ENCODE data around the gene GPC4. TPM values are rescaled to one million over a fixed set of nuclear protein-coding genes. Genes with fewer than 3 reads are reported as not detected.

The GPC4 gene
- total and polyA plus RNA-seq, 10 of the 15 experiments (the other 5 are each of a cell fraction or from before 2014, with no cell fraction given) = 0.04 to 5.8 (median 0.13) TPM

DNA sequence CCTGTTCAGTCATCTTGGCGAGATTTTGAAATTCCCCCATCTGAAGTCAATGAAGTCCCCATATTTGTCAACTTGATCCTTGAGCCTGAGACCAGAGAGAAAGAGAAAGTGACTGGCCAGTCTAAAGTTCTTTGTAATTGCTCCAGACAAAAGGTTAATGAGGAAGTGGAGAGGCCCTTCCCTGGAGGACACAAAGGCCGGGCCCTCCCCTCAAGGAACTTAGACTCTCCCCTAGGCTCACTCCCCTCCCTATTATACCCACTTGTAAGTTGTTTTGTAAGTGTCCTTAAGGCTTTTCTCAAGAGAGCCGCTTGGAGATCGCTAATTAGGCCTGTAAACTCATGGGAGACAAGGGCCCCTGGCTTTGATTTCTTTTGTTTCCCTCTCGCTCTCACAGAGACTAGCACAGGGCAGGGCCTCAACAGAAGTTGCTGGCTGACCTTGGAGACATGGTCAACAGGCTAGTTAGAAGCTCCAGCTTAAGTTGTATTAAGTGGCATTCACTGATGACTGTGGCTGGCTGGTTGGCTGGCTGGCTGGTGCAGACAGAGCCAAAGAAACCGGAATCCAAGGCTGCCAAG is 20.3 kb upstream of the GPC4 start:
- in situ Hi-C loops (cut with MboI) = no loop called here
- no peak for FAIRE-seq
- POLR2A ChIA-PET = no interaction called here
- CTCF ChIA-PET = no interaction called here
- H3K9me3 ChIP-seq (replicated peaks; ENCODE audit: control insufficient read depth, insufficient read depth, low read length) = no peaks in the 10 kb centered on the region
- ATAC-seq = no peak
- no peak overlapping the region for H3K4me3 ChIP-seq
- no peaks in the 10 kb centered on the region for H3K4me1 ChIP-seq (ENCODE audit: control insufficient read depth, insufficient read depth, low read length)
- DNase-seq (ENCODE audit: low read depth, low spot score) = no peak
- no peaks in the 10 kb centered on the region for H3K79me2 ChIP-seq (ENCODE audit: control insufficient read depth, insufficient read depth, low read length)
- no TSS peak for BruUV-seq (replicated peaks)
- no peak overlapping the region for H2AFZ ChIP-seq (ENCODE audit: control insufficient read depth, low read depth, low read length)
- intact Hi-C loops (cut with micrococcal nuclease; ENCODE audit: unreplicated experiment) = no loop called here
- no peak overlapping the region for H3K9ac ChIP-seq (ENCODE audit: control insufficient read depth, insufficient read depth, low read length)
- RAD21 ChIA-PET (ENCODE audit: unreplicated experiment) = no interaction called here
- H4K20me1 ChIP-seq (ENCODE audit: control insufficient read depth, insufficient read depth) = no peaks in the 10 kb centered on the region
- no peak overlapping the region for H3K27ac ChIP-seq (ENCODE audit: control insufficient read depth, insufficient read depth)
- TF ChIP-seq RAD51 (IDR thresholded peaks at IDR 0.05) (no peak), NR2C1 (IDR thresholded peaks at IDR 0.05) (no peak), EED (IDR thresholded peaks at IDR 0.05; ENCODE audit: low read depth) (no peak), BACH1 (IDR thresholded peaks at IDR 0.05; ENCODE audit: borderline replicate concordance) (no peak), SREBF2 (IDR thresholded peaks at IDR 0.05; ENCODE audit: low read length) (no peak), HCFC1 (IDR thresholded peaks at IDR 0.05; ENCODE audit: low read length) (no peak), STAT3 (IDR thresholded peaks at IDR 0.05; ENCODE audit: low read depth, low read length) (no peak), POU2F2 (IDR thresholded peaks at IDR 0.05; ENCODE audit: borderline replicate concordance, low read depth, low read length) (no peak), SUPT20H (IDR thresholded peaks at IDR 0.05; ENCODE audit: borderline replicate concordance, control insufficient read depth, low read depth, low read length) (no peak), TAF1 (IDR thresholded peaks at IDR 0.05; ENCODE audit: borderline replicate concordance, low read depth, low read length) (no peak), NFIC (IDR thresholded peaks at IDR 0.05; ENCODE audit: low read depth, low read length) (no peak), SUZ12 (IDR thresholded peaks at IDR 0.05; ENCODE audit: unreplicated experiment) (no peak)
- TF ChIP-seq, protein P1, sequence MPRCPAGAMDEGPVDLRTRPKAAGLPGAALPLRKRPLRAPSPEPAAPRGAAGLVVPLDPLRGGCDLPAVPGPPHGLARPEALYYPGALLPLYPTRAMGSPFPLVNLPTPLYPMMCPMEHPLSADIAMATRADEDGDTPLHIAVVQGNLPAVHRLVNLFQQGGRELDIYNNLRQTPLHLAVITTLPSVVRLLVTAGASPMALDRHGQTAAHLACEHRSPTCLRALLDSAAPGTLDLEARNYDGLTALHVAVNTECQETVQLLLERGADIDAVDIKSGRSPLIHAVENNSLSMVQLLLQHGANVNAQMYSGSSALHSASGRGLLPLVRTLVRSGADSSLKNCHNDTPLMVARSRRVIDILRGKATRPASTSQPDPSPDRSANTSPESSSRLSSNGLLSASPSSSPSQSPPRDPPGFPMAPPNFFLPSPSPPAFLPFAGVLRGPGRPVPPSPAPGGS (IDR thresholded peaks at IDR 0.05; ENCODE audit: borderline replicate concordance, insufficient read depth, low read depth, low read length, poor library complexity, severe bottlenecking) = no peak
- TF ChIP-seq, protein P2, sequence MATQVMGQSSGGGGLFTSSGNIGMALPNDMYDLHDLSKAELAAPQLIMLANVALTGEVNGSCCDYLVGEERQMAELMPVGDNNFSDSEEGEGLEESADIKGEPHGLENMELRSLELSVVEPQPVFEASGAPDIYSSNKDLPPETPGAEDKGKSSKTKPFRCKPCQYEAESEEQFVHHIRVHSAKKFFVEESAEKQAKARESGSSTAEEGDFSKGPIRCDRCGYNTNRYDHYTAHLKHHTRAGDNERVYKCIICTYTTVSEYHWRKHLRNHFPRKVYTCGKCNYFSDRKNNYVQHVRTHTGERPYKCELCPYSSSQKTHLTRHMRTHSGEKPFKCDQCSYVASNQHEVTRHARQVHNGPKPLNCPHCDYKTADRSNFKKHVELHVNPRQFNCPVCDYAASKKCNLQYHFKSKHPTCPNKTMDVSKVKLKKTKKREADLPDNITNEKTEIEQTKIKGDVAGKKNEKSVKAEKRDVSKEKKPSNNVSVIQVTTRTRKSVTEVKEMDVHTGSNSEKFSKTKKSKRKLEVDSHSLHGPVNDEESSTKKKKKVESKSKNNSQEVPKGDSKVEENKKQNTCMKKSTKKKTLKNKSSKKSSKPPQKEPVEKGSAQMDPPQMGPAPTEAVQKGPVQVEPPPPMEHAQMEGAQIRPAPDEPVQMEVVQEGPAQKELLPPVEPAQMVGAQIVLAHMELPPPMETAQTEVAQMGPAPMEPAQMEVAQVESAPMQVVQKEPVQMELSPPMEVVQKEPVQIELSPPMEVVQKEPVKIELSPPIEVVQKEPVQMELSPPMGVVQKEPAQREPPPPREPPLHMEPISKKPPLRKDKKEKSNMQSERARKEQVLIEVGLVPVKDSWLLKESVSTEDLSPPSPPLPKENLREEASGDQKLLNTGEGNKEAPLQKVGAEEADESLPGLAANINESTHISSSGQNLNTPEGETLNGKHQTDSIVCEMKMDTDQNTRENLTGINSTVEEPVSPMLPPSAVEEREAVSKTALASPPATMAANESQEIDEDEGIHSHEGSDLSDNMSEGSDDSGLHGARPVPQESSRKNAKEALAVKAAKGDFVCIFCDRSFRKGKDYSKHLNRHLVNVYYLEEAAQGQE (IDR thresholded peaks at IDR 0.05; ENCODE audit: low read depth, low read length) = no peak
- H3K27me3 ChIP-seq (replicated peaks in 1 of 2; ENCODE audit: control insufficient read depth in 2 of 2, insufficient read depth in 2 of 2, low read length in 1 of 2) = no peaks in the 10 kb centered on the region
- H3K4me2 ChIP-seq (ENCODE audit: control insufficient read depth, insufficient read depth) = no peak overlapping the region
- SMC1A ChIA-PET (ENCODE audit: uncharacterized antibody, unreplicated experiment) = interaction anchor here (1.0 kb wide), 1 partner anchor 54 kb away, joined by 3 read pairs; no protein-coding TSS in a partner anchor
- H3K36me3 ChIP-seq (ENCODE audit: control insufficient read depth in 2 of 2, insufficient read depth in 2 of 2, low read length in 1 of 2) = no peaks in the 10 kb centered on the region
- WGBS (ENCODE audit: insufficient coverage, insufficient replicate concordance, low lambda C conversion rate, missing lambda C conversion rate) = 9% methylated on average over 6 of the region's 6 CpGs
